HG03280 (cell line): ENCODE data around the gene OR51A4.
"Not testable (repeated sequence)": the region's sequence is repeated elsewhere in the genome, so short reads cannot be mapped to it uniquely, and the experiment has no call there.

Experiments
- ATAC-seq: cut with Tn5 transposase; IDR thresholded peaks from one replicate; pipeline ENCODE4 v1.9.1; 2021; ENCODE audit warnings: mild to moderate bottlenecking, moderate library complexity; ENCODE audit not compliant: unreplicated experiment

OR51A4 gene

DNA sequence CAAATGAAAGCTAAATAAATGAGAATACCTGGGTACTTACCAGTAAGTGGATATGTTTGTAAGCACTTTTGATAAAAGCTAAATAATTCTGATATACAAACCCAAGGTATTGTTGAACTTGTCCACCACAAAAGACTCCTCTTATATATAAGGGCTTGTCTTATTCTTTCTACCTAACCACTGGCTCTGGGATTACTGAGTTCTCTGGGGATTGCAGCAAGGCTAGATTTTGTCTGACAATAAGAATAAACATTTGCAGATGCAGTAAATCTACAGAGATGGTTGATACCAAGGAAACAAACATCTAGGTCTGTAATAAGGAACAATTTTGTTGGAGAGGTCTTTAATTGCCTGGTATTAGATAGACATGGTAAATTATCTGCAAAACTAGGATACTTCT is at the start of gene OR51A4:
Gene OR51A4 (minus strand): TSS at position 101 of the 400 bp plus-strand sequence. CDS start 505 bp downstream, outside the sequence.
- ATAC-seq: no peak

- no peak for ATAC-seq
Measured at GRCh38 chr11:4994551-4994950, 47.1 kb upstream of the OR51A4 start, which contains the start of gene OR51L1. OR51L1 (plus strand) TSS chr11:4994851; CDS start chr11:4998983, 4,132 bp downstream.

- ATAC-seq: no peak
Measured at GRCh38 chr11:4991060-4991459, 43.7 kb upstream of the OR51A4 start.

GRCh38 chr11:4983841-4984240 is 36.4 kb upstream of the OR51A4 start:
- ATAC-seq: no peak

GRCh38 chr11:4982678-4983077 is 35.3 kb upstream of the OR51A4 start:
- ATAC-seq: no peak

DNA sequence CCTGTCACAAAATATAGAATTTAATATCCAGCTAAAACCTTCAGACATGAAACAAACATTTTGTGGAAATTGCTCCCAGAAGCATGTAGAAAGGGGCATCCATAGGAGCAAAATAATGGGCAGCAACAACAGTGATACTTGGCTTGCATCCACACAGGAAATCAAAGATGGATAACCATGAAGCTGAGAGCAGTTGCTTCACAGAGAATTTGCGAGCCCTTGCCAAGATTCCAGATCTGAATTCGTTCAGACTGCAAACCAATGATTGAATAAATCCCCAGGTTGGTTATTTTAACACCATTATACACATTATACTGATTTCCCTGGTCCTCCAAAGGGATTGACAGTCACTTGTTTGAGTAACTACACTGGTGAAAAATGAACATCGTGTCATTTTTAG is 31.6 kb upstream of the OR51A4 start:
- ATAC-seq: no peak

DNA sequence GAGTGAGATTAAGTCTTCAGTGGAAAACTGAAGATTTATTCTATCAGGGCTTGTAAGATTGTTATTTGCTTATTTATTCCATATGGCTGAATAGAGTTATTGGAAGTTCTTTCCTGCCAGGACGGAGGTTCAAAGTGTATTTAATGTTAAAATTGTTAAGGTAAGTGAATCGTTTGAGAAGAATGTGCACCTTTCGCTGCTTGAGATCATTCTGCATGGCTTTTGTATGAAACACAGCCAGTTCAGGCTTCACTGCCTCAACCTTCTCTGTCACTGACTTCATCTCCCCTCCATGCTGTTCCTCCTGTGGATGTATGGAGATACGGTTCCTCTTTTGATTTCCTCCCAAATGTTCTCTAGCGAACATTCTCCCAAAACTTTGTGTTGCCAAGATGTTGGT is 28.0 kb upstream of the OR51A4 start:
- no peak for ATAC-seq

DNA sequence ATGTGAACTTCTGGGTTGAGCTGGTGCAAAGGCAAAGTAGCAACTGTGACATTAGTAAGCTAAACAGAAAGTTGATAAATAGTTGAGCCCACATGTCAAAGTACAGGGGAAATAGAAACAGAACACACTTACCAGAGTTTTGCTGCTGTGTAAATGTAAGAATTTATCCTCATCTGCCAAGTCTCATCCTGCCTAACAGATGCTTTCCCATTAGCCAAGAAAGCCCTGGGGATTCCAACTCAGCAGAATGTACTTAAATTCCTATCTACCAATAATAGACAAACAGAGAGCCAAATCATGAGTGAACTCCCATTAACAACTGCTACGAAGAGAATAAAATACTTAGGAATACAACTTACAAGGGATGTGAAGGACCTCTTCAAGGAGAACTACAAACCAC is 15.4 kb upstream of the OR51A4 start:
- no peak for ATAC-seq

DNA sequence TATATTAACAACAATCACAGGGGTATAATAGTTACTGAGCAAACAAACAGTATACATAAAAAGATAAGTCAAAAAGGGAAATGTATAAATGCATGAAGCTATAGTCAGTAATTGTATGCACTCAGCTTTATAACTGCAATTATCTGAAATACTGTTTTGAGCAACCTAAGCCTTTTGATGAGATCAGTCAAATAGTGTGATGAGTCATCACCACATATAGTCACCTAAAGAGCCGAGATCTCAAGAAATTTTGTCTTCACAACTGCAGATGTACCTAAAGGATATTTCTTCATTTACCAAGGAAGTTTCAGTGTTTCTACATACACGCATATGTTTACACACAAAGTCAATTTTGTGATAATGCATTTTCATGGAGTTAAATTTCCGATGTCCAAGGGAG is 13.5 kb upstream of the OR51A4 start:
- no peak for ATAC-seq

GRCh38 chr11:4957396-4957795 is 10.0 kb upstream of the OR51A4 start:
- no peak for ATAC-seq

- ATAC-seq: not testable (repeated sequence)
Measured at GRCh38 chr11:4955613-4956012, 8.2 kb upstream of the OR51A4 start, which contains the start of gene OR51A2. OR51A2 (minus strand) TSS chr11:4955713; CDS start chr11:4955713, 0 bp downstream.

DNA sequence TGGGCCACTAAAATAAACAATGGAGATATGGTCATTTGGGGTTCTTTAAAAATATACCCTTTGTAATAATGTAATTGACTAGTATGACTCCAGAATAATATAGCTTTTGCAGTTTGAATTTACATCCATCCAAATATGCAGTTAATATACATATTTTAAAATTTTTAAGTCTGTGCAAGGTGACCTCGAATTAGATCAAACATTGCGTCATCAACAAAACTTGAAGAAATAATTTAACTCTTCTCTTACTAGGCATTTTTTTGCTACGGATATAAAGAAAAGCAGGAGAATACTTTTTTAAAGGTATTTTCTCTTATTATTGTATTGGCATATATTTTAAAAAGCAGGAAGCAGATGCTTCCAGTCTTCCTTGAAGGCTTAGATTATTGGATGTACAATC is 10.7 kb downstream of the OR51A4 start:
- ATAC-seq: no peak

DNA sequence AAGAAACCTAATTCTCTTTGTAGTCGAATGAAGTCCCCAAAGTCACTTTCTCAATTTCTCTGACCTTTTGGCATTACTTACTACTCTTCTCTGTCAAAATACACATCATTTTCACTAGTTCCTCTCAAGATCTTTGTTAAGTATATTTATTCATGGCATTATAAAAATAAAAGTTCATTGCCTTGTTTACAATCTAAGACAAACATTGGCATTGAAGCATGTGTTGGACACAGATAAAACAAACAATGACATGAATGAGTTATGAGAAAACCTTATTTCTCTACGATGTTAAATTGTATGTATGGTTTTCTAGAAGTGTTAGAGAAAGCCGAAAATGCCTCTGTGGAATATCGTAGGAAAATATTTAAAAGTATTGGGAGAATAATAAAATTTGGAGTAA is 14.7 kb downstream of the OR51A4 start:
- no peak for ATAC-seq

GRCh38 chr11:4926608-4927007 is 20.8 kb downstream of the OR51A4 start:
- ATAC-seq: no peak

DNA sequence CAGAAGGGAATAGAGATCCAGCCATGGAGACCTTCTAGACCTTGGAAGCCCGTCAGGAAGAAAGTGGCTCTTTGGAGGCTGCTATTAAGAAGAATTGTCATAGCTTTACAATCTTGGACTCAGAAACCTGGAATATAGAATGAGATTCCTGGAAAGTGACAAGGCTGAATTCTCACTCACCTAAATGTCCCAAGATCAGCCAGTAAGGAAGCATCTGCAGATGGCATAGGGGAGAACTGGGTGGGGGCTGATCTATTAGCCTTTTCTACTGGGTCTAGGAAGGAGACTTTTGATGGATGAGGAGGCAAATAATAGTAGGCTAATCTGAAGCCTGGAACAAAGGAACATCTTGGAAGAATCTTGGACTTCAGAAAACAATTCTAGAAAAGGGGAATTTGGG is 23.2 kb downstream of the OR51A4 start, which contains the start of gene OR51G1:
Gene OR51G1 (minus strand): TSS at position 101 of the 400 bp plus-strand sequence. CDS start 0 bp downstream, at position 101.
- no peak for ATAC-seq

GRCh38 chr11:4922304-4922703 is 25.1 kb downstream of the OR51A4 start:
- no peak for ATAC-seq

DNA sequence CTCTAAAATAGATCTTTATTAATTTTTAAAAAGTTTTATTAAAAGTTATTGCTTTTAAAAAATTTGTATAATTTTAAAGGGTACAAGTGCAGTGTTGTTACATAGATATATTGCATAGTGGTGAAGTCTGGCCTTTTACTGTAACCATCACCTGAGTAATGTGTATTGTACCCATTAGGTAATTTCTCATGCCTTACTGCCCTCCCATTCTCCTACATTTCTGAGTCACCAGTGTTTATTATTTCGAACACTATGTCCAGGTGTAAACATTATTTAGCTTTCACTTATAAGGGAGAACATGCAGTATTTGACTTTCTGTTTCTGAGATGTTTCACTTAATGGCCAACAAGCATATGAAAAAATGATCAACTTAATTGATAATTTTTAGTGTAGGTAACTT is 25.6 kb downstream of the OR51A4 start:
- no peak for ATAC-seq

- no peak for ATAC-seq
Measured at GRCh38 chr11:4919250-4919649, 28.2 kb downstream of the OR51A4 start, which contains the start of gene OR51G2. OR51G2 (minus strand) TSS chr11:4919350; CDS start chr11:4915663, 3,687 bp downstream.

- no peak for ATAC-seq
Measured at GRCh38 chr11:4916581-4916980, 30.8 kb downstream of the OR51A4 start.

- ATAC-seq: no peak
Measured at GRCh38 chr11:4903484-4903883, 43.9 kb downstream of the OR51A4 start, which contains the start of gene OR51A7. OR51A7 (plus strand) TSS chr11:4903783; CDS start chr11:4907370, 3,587 bp downstream.
